ENCODE measurements around the gene OR4D6.
"Not testable (repeated sequence)": the region's sequence is repeated elsewhere in the genome, so short reads cannot be mapped to it uniquely, and the experiment has no call there.

Gene OR4D6

DNA sequence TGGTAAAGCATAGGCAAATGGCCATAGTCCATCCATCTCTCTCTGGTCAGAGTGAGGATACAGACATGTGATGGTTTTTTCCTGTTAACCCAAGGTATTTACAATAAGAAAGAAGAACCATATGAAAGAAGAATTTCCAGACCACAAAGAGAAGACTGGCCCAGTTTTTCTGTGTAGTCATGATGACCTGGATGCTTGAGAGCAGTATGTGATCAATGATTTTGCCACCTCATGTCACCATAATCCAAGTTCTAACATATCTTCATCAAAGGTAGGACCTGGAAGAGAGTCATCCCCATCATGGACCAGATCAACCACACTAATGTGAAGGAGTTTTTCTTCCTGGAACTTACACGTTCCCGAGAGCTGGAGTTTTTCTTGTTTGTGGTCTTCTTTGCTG lies at the start of gene OR4D6:
TSS of gene OR4D6 (plus strand) at position 301 of the 400 bp plus-strand sequence. CDS start at position 301, 0 bp downstream.
- DNase-seq (ENCODE audit: low spot score), result no peak

DNA sequence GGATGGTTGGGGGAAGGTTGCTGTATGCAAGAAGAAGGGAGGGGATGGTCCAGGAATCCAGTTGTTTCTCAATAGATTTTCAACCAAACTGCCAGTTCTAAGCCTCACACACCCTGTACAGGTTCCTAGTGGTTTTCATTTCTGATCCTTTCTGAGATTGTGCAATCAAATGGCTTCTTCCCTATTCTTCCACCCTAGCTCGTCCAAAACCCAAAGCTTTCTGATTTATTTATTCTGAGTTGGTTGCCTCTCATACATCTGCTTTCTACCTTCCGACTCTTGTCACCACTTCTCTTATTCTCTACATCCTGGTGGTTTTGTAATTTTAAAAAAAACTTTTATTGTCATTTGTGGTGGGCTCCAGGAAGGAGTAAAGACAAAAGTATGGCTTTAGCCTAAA lies 43.1 kb upstream of the OR4D6 start:
- no peak for DNase-seq (ENCODE audit: low spot score)

DNA sequence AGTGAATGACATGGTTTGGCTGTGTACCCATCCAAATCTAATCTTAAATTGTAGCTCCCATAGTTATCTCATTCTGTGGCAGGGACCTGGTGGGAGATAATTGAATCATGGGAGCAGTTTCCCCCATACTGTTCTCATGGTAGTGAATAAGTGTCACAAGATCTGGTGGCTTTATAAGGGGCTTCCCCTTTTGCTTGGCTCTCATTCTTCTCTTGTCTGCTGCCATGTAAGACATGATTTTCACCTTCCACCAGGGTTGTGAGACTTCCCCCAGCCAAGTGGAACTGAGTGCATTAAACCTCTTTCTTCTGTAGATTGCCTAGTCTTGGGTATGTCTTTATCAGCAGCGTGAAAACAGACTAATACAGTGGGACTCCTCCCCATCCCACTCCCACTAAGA lies 41.6 kb upstream of the OR4D6 start:
- no peak for DNase-seq (ENCODE audit: low spot score)

DNA sequence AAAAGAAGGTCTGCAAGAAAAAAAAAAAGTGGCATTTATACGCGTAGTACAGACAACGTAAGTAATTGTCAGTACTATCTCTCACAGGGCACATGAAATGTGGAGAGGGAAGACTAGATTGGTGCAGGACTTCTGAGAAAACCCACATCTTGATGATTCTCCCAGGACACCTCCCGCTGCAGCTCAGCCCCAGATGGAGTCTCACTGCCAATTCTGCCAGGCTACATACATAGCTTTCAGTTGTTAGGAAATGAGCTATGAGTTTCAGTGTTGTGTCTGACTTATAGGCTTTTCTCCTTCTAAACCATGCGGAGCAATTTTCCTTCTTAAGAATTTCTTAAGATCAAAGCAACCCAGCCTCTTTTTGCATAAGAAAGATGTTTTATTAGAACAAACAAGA lies 40.1 kb upstream of the OR4D6 start:
- no peak for DNase-seq (ENCODE audit: low spot score)

DNA sequence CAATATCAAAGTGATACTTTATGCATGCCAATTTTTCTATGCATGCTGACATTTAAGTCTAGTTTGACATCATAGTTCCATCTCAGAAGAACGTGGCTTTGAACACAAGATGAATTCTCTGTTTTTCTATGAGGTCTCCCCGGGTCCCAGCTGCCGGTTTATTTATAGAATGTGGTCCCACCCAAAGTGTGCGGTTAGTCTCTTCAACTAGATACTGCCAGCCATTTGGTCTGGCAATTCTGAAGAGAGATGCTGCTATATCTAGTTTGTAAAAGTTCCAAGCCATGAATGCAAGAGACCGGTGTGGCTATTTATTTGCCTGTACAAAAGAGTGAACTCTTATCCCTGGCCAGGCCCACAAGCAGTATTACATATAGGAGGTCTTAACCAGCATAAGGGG lies 39.7 kb upstream of the OR4D6 start:
- DNase-seq (ENCODE audit: low spot score), result no peak

DNA sequence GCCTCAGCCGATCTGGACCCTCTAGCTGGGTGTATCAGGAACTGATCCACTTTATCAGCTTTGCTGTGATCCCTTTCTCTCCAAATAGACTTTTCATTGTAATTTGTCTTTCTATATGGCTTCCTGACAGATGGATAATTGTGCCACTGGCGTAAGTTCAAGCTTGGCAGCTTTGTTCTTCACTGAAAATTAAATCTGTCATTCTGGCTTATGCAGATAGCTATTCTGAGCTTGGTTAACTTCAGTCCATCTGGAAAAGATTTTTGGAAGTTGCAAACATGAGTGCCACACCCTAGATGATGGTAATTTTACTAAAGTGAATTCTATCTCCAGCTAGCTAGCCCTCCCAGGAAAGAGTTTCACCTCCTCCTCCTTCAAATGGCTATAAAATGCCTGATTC lies 38.6 kb upstream of the OR4D6 start:
- no peak for DNase-seq (ENCODE audit: low spot score)

DNA sequence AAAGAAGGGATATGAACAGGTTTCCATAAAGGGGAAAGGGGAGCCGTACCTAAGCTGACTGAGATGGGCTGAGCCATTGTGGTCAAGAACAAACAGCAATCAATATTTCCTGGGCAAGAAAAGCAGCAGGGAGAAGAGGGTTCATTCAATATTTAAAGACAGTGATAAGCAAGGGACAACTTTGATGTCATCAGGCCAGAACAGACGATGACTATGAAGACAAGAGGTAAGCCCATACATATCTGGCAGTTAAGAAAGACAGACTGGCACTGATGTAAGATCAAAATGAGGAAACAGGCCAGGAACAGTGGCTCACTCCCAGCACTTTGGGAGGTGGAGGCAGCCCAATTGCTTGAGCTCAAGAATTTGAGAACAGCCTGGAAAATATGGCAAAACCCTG lies 32.9 kb upstream of the OR4D6 start:
- no peak for DNase-seq (ENCODE audit: low spot score)

DNA sequence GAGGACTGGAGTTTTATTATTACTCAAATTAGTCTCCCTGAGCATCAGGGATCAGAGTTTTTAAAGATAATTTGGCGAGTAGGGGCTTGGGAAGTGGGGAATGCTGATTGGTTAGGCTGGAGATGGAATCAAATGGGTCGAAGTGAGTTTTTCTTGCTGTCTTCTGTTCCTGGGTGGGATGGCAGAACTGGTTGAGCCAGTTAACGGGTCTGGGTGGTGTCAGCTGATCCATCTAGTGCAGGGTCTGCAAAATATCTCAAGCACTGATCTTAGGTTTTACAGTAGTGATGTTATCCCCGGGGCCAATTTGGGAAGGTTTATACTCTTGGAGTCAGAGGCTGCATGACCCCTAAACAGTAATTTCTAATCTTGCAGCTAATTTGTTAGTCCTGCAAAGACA lies 31.6 kb upstream of the OR4D6 start:
- DNase-seq (ENCODE audit: low spot score), result no peak

DNA sequence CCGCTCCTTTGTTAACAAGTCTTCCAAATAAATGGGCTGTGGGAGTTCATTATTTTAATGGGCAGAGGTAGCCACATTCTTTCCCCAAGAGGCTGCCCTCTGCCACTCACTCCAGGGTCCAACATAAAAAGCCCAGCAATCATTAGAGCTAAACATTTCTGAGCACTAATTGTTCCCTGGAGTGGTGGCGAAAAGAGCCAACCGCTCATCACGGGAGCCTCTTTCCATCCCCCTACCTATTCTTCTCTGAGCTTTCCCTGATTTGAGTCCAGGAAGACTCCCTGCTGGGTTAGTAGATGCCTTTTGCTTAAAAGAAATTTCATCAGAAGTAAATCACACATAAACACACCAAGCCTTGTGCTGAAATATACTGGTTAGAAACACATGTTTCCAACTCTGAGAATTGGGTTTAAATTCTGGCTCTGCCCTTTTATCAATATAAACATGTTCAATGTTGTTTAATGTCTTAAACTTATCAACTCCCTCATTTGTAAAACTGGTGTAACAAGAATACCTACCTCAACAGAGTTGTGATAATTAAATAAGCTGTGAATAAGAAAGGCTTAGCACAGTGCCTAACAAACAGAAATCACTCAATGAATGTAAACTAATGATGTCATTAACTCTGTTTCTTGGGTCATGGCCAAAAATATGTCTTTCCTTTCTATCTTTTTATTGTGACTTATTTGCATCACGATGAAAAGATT lies 30.2 kb upstream of the OR4D6 start, which contains the start of gene OR5A2:
TSS of gene OR5A2 (minus strand) at position 53 of the 707 bp plus-strand sequence. CDS start 3,460 bp downstream, outside the sequence.
- no peak for DNase-seq (ENCODE audit: low spot score)

DNA sequence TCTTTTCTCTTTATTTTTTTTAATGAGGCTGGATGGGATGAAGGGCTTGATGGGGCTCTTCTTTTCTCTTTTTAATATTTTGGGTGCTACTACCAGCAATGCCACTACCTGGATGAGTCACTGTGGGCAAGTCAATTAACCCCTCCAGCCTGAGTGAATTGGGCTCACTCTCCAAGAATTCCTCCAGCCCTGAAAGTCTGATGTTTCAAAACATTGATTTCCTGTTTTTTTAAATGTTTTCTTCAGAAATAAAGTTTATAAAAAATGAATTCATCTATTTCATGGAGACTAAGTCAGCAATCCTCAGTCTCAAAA lies 29.7 kb upstream of the OR4D6 start:
- DNase-seq (ENCODE audit: low spot score), result no peak

DNA sequence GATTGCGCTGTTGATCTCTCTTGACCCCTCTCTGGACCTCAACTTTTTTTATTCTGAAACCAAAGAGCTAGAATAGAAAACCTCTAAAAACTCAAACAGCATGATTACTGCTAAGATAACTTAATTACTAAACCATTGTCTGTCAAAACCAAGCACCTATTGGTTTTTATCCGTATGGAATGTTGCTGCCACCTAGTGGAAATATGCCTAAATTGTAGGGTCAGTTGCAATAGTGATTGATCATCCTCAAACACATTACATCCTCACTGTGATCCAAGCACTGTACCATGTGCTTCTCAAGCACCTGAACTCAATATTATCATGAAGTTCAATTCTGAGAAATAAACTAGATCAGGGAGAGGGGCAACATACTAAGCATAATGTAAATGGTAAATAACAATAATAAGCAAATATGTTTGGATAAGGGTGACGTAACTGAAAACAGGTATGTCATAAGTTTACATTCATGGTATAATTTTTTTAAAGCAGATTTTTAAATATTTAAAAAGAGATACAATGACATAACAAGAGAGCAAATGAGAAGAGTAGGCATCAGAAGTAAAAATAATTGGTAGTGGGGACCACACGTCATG lies 26.7 kb upstream of the OR4D6 start:
- peak; percentile 56 for DNase-seq (ENCODE audit: low spot score)

DNA sequence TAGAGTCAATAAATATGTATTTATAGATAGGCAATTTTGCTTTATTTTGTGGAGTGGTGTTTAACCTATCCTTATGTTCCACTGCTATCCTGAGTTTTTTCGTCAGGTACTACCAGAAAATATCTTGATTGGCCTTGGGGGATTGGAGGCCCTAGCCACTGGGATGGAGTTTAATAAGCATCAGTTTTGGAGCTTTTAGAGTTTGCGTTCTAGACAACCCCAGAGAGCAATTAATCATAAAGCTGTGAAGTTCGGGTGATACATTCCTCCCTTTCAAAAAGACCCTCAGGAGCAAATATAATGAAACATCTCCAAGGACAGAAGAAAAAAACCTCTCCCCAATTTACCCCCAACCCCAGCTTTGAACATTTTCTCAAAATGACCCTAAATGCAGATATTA lies 20.6 kb upstream of the OR4D6 start, which contains the start of gene OR5A1:
TSS of gene OR5A1 (plus strand) at position 301 of the 400 bp plus-strand sequence. CDS start 6,700 bp downstream, outside the sequence.
- no peak for DNase-seq (ENCODE audit: low spot score)

DNA sequence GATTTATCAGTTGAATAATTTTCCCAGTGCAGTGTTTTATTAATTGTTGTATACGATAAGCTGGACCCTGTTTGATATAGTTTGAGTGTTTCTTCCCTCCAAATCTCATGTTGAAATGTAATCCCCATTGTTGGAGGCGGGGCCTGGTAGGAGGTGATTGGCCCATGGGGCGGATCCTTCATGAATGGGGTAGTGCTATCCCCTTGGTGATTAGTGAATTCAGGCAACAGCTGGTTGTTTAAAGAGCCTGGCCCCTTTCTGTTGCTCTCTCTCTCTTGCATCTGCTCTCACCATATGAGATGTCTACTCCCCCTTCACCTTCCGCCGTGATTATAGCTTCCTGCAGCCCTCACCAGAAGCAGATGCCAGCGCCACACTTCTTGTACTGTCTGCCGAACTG lies 19.0 kb upstream of the OR4D6 start:
- DNase-seq (ENCODE audit: low spot score), result no peak

DNA sequence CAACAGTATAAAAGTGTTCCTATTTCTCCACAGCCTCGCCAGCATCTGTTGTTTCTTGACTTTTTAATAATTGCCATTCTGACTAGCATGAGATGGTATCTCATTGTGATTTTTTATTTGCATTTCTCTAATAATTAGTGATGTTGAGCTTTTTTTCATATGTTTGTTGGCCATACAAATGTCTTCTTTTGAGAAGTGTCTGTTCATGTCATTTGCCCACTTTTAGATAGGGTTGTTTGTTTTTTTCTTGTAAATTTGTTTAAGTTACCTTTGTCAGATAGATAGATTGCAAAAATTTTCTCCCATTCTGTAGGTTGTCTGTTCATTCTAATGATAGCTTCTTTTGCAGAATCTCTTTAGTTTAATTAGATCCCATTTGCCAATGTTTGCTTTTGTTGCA lies 11.1 kb upstream of the OR4D6 start:
- DNase-seq (ENCODE audit: low spot score), result not testable (repeated sequence)

DNA sequence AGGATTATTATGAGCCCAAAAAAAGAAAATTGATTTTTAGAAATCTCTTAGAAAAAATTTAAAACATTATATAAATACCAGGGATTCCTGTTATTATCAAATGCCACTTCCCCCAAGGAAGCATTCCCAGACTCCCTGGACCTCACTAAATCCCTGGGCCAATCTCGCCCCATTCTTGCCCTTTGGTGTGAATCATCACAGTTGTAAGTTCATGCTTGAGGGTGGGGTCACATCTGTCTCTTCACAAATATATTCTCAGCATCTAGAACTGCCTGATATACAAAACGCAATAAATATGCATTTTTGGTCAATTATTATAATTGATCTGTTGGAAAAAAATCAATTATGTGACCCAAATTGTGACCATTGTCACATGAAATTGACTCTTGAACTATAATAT lies 8.3 kb upstream of the OR4D6 start:
- DNase-seq (ENCODE audit: low spot score), result no peak

DNA sequence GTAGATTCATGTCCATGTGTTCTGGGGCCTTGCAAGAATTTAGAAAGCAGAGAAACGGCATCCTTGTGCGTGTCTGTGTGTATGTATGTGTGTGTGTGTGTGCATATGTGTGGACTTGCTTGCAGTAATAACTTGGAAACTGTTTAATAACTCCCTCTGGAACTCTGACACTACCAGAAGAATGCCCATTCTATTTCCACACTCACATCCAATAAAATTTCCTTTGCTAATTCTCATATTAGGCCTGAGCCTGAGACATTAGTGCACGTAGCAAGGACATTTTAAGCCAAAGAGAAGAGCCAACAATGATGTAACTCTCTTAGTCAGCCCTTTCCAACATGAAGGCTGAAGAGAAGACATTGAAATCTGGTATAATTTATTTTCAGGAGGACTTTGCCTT lies 3.2 kb downstream of the OR4D6 start:
- DNase-seq (ENCODE audit: low spot score), result no peak

DNA sequence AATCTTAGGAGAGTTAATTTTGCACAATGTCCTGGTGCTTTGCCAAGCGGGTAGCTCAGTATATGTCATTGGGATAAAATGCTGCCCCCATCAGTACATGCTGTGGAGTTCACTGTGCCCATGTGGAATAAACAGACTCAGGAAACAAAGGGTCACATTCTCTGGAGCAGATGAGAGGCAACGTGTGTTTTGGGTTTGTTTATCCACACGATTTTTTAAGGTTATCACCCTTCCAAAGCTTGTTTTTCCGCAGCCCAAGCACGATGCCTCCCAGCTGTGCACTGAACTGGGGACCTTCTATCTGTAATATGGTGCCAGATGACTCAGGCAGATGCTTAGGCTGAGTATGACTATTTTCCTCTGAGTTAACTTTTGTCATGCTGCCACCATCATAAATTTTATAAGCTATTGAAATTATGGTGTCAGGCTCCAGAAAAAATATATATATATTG lies 6.5 kb downstream of the OR4D6 start:
- DNase-seq (ENCODE audit: low spot score), result no peak

DNA sequence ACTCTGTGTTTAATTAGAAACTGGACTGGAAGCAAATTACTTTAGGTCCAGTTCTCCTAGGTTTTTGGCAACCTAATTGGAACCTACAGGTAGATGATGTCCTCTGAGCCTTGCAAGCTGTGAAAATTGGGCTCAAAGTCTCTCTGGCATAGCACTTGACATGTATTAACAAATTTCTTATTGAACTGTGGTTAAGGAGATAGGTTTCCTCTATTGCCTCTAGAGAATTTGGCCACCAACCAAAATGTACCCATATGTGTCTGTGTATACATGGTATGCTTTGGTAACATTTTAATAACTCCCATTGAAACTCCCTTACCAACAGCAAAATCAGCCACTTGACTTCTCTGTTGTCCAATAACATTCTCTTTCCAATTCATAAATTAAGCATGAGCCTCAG lies 16.3 kb downstream of the OR4D6 start, which contains the start of gene OR4D10:
TSS of gene OR4D10 (plus strand) at position 301 of the 400 bp plus-strand sequence. CDS start 4,115 bp downstream, outside the sequence.
- DNase-seq (ENCODE audit: low spot score), result no peak

DNA sequence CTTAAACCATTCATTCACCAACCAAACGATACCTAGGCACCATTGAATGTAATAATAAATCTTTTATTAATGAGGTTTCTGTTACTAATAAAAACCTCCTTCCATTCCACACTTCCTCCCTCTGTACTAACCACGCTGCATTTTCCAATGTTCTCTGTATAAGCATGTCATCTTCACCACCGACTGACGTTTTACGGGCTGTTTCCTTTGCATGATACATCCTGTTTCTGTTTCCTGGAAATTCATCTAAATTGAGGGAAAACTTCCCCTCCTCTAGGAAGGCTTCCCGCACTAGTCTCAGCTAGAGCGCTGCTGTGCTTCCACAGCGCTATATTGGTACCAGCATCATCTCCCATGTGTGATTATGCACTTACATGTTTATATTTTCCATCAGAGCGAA lies 18.4 kb downstream of the OR4D6 start:
- DNase-seq (ENCODE audit: low spot score), result no peak

DNA sequence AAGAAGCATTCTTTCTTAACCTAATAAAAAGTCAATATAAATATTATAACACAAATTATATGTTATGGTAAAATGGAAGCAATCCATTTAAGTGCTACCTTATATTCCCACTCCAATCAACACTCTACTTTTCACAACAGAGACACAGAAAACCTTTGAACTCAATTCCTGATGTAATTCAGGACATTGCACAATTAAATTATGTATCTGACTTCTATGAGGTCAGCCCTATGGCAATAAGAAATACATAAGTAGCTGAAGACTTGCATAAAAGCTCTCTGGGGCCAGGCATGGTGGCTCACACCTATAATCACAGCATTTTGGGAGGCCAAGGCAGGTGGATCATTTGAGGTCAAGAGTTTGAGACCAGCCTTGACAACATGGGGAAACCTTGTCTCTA lies 23.1 kb downstream of the OR4D6 start:
- no peak for DNase-seq (ENCODE audit: low spot score)

DNA sequence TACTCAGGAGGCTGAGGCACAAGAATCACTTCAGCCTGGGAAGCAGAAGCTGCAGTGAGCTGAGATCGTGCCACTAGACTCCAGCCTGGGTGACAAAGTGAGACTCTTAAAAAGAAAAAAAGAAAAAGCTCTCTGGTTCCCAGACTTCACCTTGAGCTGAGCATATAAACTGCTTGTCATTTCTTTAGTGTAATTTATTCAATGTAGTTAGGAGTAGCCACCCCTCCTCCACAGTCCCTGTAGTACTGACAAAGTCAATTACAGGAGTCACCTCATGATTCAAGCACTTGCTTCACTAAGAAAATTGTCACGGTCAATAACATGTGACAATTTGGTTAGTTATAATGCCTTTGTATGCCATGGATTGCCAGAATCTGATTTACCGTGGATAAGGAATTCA lies 23.6 kb downstream of the OR4D6 start:
- DNase-seq (ENCODE audit: low spot score), result no peak

DNA sequence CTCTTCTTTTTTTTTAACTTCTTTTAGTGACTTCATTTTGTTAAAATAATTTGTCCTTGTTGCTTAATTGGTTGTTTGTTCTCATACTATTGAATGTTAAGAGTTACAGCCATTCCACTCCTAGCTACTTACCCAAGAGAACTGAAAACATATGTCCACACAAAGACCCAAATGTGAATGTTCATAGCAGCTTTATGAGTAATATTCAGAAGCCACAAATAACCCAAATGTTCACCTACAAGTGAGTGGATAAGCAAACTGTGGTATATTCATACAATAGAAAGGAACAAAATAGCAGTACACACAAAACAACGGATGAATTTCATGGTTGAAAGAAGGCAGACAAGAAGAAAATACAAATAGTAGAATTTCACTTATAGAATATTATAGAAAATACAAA lies 45.2 kb downstream of the OR4D6 start:
- no peak for DNase-seq (ENCODE audit: low spot score)

DNA sequence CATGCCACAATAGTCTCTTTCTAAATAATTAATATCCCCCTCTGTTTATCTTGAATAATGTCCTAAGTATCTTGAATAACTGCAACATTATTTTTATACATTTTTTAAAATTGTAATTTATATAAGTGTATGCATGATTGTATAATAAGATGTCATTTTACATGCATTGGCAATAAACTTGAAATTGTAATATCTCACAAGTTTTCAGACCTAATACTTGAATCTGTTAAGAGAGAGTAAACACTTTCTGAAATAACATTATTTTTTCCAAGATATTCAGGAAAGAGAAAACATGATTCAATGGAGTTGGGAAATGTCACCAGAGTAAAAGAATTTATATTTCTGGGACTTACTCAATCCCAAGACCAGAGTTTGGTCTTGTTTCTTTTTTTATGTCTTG lies 46.5 kb downstream of the OR4D6 start, which contains the start of gene OR4D11:
TSS of gene OR4D11 (plus strand) at position 301 of the 400 bp plus-strand sequence. CDS start at position 301, 0 bp downstream.
- DNase-seq (ENCODE audit: low spot score), result no peak

Measured in LoVo (cell line).